Heart right ventricle (tissue), 16 donors: ENCODE results near the gene DHRS2. TPM values are rescaled to one million over a fixed set of nuclear protein-coding genes. Genes with fewer than 3 reads are reported as not detected.

Experiments used
- ATAC-seq, 8 donors: fragments of 200-7000 bp; cut with Tn5 transposase; one replicate each; pipeline ENCODE4 v1.9.1; 2020; ENCODE audit warnings: mild to moderate bottlenecking in 8 of 8, moderate library complexity in 8 of 8, moderate number of reproducible peaks in 1 of 8
- DNase-seq, 2 donors: peaks; one replicate each; pipeline ENCODE4 v3.0.0-alpha.2; 2020
- H3K27ac ChIP-seq, 10 donors: fragments of 200-600 bp; sonication (generic) in 2 of 10; one replicate each; pipeline versions ENCODE4 v1.5.0 to v1.8.0; 2020 to 2022; ENCODE audit warnings: mild to moderate bottlenecking in 3 of 10
- H3K27me3 ChIP-seq, 7 donors: fragments of 200-600 bp; one replicate each; pipeline ENCODE4 v1.8.0; 2021 to 2022; ENCODE audit warnings: mild to moderate bottlenecking in 2 of 7
- H3K36me3 ChIP-seq, 9 donors: fragments of 200-600 bp; sonication (generic) in 1 of 9; one replicate each; pipeline versions ENCODE4 v1.5.0 to v1.8.0; 2020 to 2022; ENCODE audit warnings: mild to moderate bottlenecking in 2 of 9
- H3K4me1 ChIP-seq, 9 donors: fragments of 200-600 bp; sonication (generic) in 1 of 9; one replicate each; pipeline versions ENCODE4 v1.5.0 to v1.8.0; 2020 to 2022; ENCODE audit warnings: mild to moderate bottlenecking in 4 of 9
- H3K4me3 ChIP-seq, 10 donors: fragments of 200-600 bp; sonication (generic) in 2 of 10; one replicate each; pipeline versions ENCODE4 v1.5.0 to v1.8.0; 2020 to 2022; ENCODE audit warnings: mild to moderate bottlenecking in 7 of 10, moderate library complexity in 2 of 10
- H3K9me3 ChIP-seq, 11 donors: fragments of 200-600 bp in 10 of 11; sonication (generic) in 2 of 11; one replicate each; pipeline versions ENCODE4 v1.5.0 to v1.8.0; 2013 to 2022; ENCODE audit warnings: mild to moderate bottlenecking in 2 of 11, control low read depth in 1 of 11, moderate library complexity in 1 of 11
- WGBS, 2 donors: extraction: QIAGEN DNeasy Blood & Tissue Kit; methylation state at CpG; one replicate each; pipeline ENCODE4 v1.1.7; 2013; ENCODE audit warnings: inconsistent platforms in 1 of 2; 5-methylcytosine and 5-hydroxymethylcytosine counted together
- intact Hi-C, 10 donors: fragments of 100-400 bp; cut with DNase I; formaldehyde crosslinking; loops; one replicate each; pipeline versions ENCODE4 v1.11.1 to v1.14.2; 2022
- polyA plus RNA-seq, 2 donors: library from polyadenylated mRNA; stranded (reverse); fragments of 200-250 nt; gene quantifications; one replicate each; pipeline ENCODE4 v1.2.3, GENCODE V29; 2013
- total RNA-seq, 10 donors: library from RNA; stranded (reverse); fragmentation: NEBNext Ultra II Directional in 3 of 10; extraction: Animal tissue kit (Norgen Biotek cat#: 25700) in 3 of 10; gene quantifications; one replicate each; pipeline versions ENCODE4 v1.2.1 to v1.2.4, GENCODE V29; 2021 to 2023
- TF ChIP-seq, protein P1 (sequence below), 9 donors: fragments of 200-600 bp; sonication (generic) in 2 of 9; IDR thresholded peaks; one replicate each; pipeline versions ENCODE4 v1.5.0 to v1.8.0; 2021 to 2022; ENCODE audit warnings: antibody characterized with exemption in 9 of 9, mild to moderate bottlenecking in 5 of 9, moderate library complexity in 1 of 9
- donor health status: Arrhythmogenic right ventricular cardiomyopathy.
- donor health status: ischemic (EF 13 %, LVEDD 7.1; RV severe dilation, severe dysfunction).
- donor health status: healthy with polysubstance abuse.
- donor health status: DM: no; HTN: yes; CAD: no.
- donor health status: DM: no; HTN: no; CAD: no.
- donor health status: ischemic (EF 25% LVEDD 6.9; RV normal size, moderate dysfunction).
- donor health status: ischemic (EF 25% LVEDD 5.7; RV mildly dilated, moderate dysfunction).
- donor health status: healthy.
- donor health status: DM: yes; HTN: yes; CAD: no.
- donor health status: Ischemic cardiomyopathy.
- donor health status: ischemic (EF 35%, LVEDD 5.7; RV mildly dilated, moderate dysfunction).
- donor health status: nonischemic (EF 11% LVEDD 7.7; RV severe dilation, severe dysfunction).
- donor health status: DM: yes; HTN: yes; CAD: no.
- donor health status: PGD.
- donor health status: ischemic (EF 29% LVEDD 5.4; RV normal size, mild dysfunction).
- donor health status: nonischemic (EF 23%, LVEDD 6.1; RV moderate dilation, normal function).

Gene DHRS2
- total and polyA plus RNA-seq, 12 donors = 0.07 TPM; not detected in 11

DNA sequence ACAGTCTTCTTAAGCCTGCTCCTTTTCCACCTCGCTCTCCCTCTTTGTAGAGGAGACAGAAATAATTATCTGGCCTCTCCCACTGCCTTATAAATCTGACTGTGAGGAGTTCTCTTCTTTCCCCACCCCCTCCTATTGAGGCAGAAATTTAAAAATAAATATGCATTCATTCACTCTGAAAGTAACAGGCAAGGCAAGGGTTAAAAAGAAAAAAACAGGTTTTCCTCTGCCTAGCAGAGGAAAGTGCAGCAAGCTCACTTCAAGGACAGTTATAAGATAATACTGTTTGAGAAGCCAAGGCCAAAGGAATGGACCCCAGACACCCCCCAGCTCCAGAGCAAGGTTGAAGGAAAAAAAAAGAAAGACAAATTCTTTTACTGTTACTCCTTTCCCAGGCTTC, 56.3 kb downstream of the DHRS2 start:
- Histone ChIP-seq H3K36me3 (no peaks in the 10 kb centered on the region), H3K27ac (no peak overlapping the region), H3K4me3 (no peak overlapping the region), H3K27me3 (peaks cover 0 to 10% (median 0%) of the 10 kb centered on the region in 7 donors), H3K4me1 (peaks cover 0 to 25% (median 21%) of the 10 kb centered on the region in 9 donors), H3K9me3 (peaks cover 0 to 4% (median 0%) of the 10 kb centered on the region in 11 donors)
- WGBS, 2 donors = 92% methylated on average over 1 of the region's 1 CpG
- DNase-seq = no peak
- TF ChIP-seq, protein P1, sequence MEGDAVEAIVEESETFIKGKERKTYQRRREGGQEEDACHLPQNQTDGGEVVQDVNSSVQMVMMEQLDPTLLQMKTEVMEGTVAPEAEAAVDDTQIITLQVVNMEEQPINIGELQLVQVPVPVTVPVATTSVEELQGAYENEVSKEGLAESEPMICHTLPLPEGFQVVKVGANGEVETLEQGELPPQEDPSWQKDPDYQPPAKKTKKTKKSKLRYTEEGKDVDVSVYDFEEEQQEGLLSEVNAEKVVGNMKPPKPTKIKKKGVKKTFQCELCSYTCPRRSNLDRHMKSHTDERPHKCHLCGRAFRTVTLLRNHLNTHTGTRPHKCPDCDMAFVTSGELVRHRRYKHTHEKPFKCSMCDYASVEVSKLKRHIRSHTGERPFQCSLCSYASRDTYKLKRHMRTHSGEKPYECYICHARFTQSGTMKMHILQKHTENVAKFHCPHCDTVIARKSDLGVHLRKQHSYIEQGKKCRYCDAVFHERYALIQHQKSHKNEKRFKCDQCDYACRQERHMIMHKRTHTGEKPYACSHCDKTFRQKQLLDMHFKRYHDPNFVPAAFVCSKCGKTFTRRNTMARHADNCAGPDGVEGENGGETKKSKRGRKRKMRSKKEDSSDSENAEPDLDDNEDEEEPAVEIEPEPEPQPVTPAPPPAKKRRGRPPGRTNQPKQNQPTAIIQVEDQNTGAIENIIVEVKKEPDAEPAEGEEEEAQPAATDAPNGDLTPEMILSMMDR (IDR thresholded peaks at IDR 0.05) = no peak
- intact Hi-C loops = no loop called here
- no peak for ATAC-seq

DNA sequence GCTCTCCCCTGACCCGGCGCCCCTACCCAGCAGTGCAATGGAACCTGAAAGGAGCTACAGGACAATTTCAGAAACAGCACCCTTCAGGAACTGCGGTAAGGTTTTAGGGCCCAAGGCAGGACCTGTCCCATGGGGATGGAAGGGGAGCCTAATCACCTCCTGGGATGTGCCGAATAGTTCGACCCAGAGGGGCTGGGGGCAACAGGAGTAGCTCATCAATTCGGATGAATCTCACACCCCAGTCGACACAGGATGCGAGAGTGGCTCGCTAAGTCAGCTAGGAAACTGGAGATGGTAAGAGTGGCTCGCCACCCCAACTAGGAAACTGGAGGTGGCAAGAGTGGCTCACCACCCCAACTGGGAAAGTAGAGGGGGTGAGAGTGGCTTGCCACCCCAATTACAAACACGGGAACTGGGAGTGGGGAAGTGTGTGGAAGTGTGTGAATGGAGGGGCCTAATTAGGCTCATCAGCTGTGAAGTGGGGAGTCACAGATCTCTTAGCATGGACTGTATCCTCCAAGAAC, 57.1 kb downstream of the DHRS2 start:
- Histone ChIP-seq H3K36me3 (no peaks in the 10 kb centered on the region), H3K9me3 (peaks cover 0 to 4% (median 0%) of the 10 kb centered on the region in 11 donors), H3K27me3 (peaks cover 0 to 10% (median 0%) of the 10 kb centered on the region in 7 donors), H3K4me1 (peaks cover 0 to 25% (median 21%) of the 10 kb centered on the region in 9 donors), H3K4me3 (no peak overlapping the region), H3K27ac (no peak overlapping the region)
- TF ChIP-seq, protein P1 (IDR thresholded peaks at IDR 0.05) = no peak
- DNase-seq (no peak), ATAC-seq (no peak)
- WGBS, 2 donors = 82 to 88% methylated on average over 11 of the region's 11 CpGs
- intact Hi-C loops = no loop called here

DNA sequence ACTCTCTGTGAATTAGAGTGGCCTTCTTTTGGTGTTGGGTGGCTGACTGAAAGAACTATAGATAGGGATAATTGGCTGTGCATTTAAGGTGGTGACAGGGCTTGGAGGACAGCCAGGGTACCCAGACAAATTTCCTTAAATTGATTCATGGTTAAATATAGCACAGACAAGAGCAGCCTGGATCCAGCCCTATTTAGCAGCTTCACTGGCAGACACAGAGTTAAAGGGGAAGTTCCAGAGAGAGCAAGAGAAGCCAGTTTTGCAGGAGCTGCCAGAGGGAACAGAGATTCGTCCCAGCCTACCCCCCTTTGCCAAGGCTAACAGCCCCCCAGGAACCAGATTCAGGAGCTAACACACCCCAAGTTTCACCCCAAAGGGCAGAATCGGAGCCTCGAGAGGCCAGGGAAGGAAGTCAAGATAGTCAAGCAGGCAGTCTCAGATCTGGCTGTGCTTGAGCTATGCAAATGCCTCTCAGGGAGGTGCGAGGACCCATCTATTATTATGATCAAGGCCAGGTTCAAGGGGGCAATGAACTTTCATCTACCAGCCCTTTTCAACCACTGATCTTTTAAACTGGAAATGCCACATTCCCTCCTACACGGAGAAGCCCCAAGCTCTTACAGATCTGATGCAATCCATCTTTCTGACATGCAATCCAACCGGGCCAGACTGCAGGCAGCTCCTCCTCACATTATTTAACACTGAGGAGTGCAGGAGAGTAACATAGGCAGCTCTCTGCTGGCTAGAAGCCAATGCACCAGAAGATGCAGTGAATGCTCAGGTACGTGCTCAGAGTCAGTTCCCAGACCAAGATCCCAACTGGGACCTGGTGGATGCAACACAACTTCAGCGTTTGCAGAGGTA, 58.2 kb downstream of the DHRS2 start:
- peaks cover 0 to 4% (median 0%) of the 10 kb centered on the region in 11 donors for H3K9me3 ChIP-seq
- H3K4me3 ChIP-seq = peak overlapping the region in 6 of 10 donors; percentile 28 to 52 (median 48)
- intact Hi-C loops = no loop called here
- WGBS, 2 donors = 7 to 9% methylated on average over 8 of the region's 8 CpGs
- no peak overlapping the region for H3K27ac ChIP-seq
- H3K4me1 ChIP-seq = peaks cover 0 to 25% (median 21%) of the 10 kb centered on the region in 9 donors
- ATAC-seq (peak; percentile 18 to 90 (median 54)), DNase-seq (no peak)
- no peaks in the 10 kb centered on the region for H3K36me3 ChIP-seq
- H3K27me3 ChIP-seq = peaks cover 0 to 10% (median 0%) of the 10 kb centered on the region in 7 donors
- TF ChIP-seq, protein P1 (IDR thresholded peaks at IDR 0.05) = no peak

Other genes with a start within 250 kb of the DHRS2 start
- gene MYH6, start 228.1 kb upstream of the DHRS2 start, total RNA-seq = 1,000 to 10,000 TPM in 2 of 10 donors, 100 to 1,000 TPM in 6, 10 to 100 TPM in 2; 76.6 to 7,525 (median 125) TPM
- gene MYH6, start 228.1 kb upstream of the DHRS2 start, polyA plus RNA-seq = 1,000 to 10,000 TPM; 3,967 to 5,106 TPM
- over 10,000 TPM in 9 of 10 donors, 1,000 to 10,000 TPM in 1; 7,779 to 22,607 (median 19,145) TPM for gene MYH7, start 200.7 kb upstream of the DHRS2 start, total RNA-seq
- gene MYH7, start 200.7 kb upstream of the DHRS2 start, polyA plus RNA-seq = 1,000 to 10,000 TPM in 1 of 2 donors, 100 to 1,000 TPM in 1; 641 to 7,351 TPM
- gene NGDN, start 166.7 kb upstream of the DHRS2 start, total RNA-seq = 10 to 100 TPM; 14.4 to 20.9 (median 17.2) TPM
- 10 to 100 TPM; 22.2 to 40.5 TPM for gene NGDN, start 166.7 kb upstream of the DHRS2 start, polyA plus RNA-seq
- gene ZFHX2, start 84.6 kb upstream of the DHRS2 start, total RNA-seq = 1 to 10 TPM in 5 of 10 donors, under 1 TPM in 5; 0.57 to 1.9 (median 1.1) TPM
- gene ZFHX2, start 84.6 kb upstream of the DHRS2 start, polyA plus RNA-seq = 1 to 10 TPM in 1 of 2 donors, under 1 TPM in 1; 0.25 to 1.0 TPM
- gene THTPA, start 80.1 kb upstream of the DHRS2 start, total RNA-seq = 10 to 100 TPM; 15.8 to 27.9 (median 18.0) TPM
- gene THTPA, start 80.1 kb upstream of the DHRS2 start, polyA plus RNA-seq = 10 to 100 TPM in 1 of 2 donors, 1 to 10 TPM in 1; 8.7 to 20.8 TPM
- 10 to 100 TPM in 5 of 10 donors, 1 to 10 TPM in 5; 6.6 to 19.9 (median 9.9) TPM for gene AP1G2, start 68.6 kb upstream of the DHRS2 start, total RNA-seq
- gene AP1G2, start 68.6 kb upstream of the DHRS2 start, polyA plus RNA-seq = 10 to 100 TPM; 10.4 to 58.5 TPM
- under 1 TPM in 9 of 10 donors, not detected in 1; 0.06 to 0.38 (median 0.15) TPM for gene JPH4, start 57.6 kb upstream of the DHRS2 start, total RNA-seq
- under 1 TPM; 0.07 to 0.22 TPM for gene JPH4, start 57.6 kb upstream of the DHRS2 start, polyA plus RNA-seq